K562 (cell line): ENCODE measurements around the gene SAP130. TPM values are rescaled to one million over a fixed set of nuclear protein-coding genes. Genes with fewer than 3 reads are reported as not detected.

Experiments used
- ATAC-seq: fragments of 200-7000 bp; cut with Tn5 transposase; 3 replicates; pipeline ENCODE4 v1.9.1; 2020; ENCODE audit warnings: moderate library complexity
- BruUV-seq: library from RNA; stranded (reverse); fragments of 400-500 nt; replicated peaks from 2 replicates; lab custom pipeline; 2021; lab: Mats Ljungman, UMichigan
- CTCF ChIA-PET: fragments of 300-600 bp; formaldehyde crosslinking; extraction: SDS; loops from one replicate; lab custom pipeline; 2021; ENCODE audit warnings: low intra/inter-chr PET ratio; lab: Yijun Ruan, JAX
- POLR2A ChIA-PET: fragments of 300-600, 350-650 bp; sonication (Branson Sonifier 250); formaldehyde crosslinking; extraction: SDS; loops from one replicate; lab custom pipeline; 2021; ENCODE audit warnings: antibody characterized with exemption, inconsistent platforms; lab: Yijun Ruan, JAX
- DNase-seq, 4 experiments: peaks; one replicate each; pipeline versions ENCODE4 v3.0.0 to v3.0.0-alpha.2; 2011 to 2018; ENCODE audit warnings: low spot score in 3 of 4, mixed read lengths in 3 of 4; ENCODE audit errors: extremely low read depth in 1 of 4
- FAIRE-seq: peaks from 2 replicates; lab custom pipeline; 2011; peaks lifted over from hg19 to GRCh38; lab: Jason Lieb, UNC
- H2AFZ ChIP-seq: 2 replicates; pipeline ENCODE4 v1.6.0; 2011; ENCODE audit warnings: low read depth, low read length, control low read depth, inconsistent platforms
- H3K27ac ChIP-seq: fragments of 200-600 bp; 3 replicates; pipeline ENCODE4 v1.8.0; 2011; ENCODE audit warnings: low read depth, mild to moderate bottlenecking, control low read depth, inconsistent platforms, low read length, moderate library complexity, mixed read lengths; ENCODE audit errors: extremely low read depth
- H3K27me3 ChIP-seq, 2 experiments: fragments of 300-600 bp in 1 of 2; 2 replicates in 1 of 2; 3 replicates in 1 of 2; pipeline versions ENCODE4 v1.6.0 to v1.8.0; 2011; ENCODE audit warnings: inconsistent platforms in 2 of 2, low read length in 2 of 2, mild to moderate bottlenecking in 1 of 2, mixed read lengths in 1 of 2, moderate library complexity in 1 of 2; ENCODE audit not compliant: control insufficient read depth in 2 of 2, insufficient read depth in 2 of 2
- H3K36me3 ChIP-seq: fragments of 300-600 bp; 3 replicates; pipeline ENCODE4 v1.8.0; 2011; ENCODE audit warnings: mild to moderate bottlenecking, low read length, inconsistent platforms; ENCODE audit not compliant: control insufficient read depth, insufficient read depth
- H3K4me1 ChIP-seq, 2 experiments: fragments of 200-600 bp in 1 of 2; replicated peaks in 1 of 2; 2 replicates in 1 of 2; 3 replicates in 1 of 2; pipeline versions ENCODE4 v1.5.1 to v1.8.0; 2011; ENCODE audit warnings: inconsistent platforms in 2 of 2, low read length in 2 of 2, mild to moderate bottlenecking in 1 of 2, mixed read lengths in 1 of 2, moderate library complexity in 1 of 2; ENCODE audit not compliant: control insufficient read depth in 2 of 2, insufficient read depth in 2 of 2
- H3K4me2 ChIP-seq: 2 replicates; pipeline ENCODE4 v1.6.1; 2011; ENCODE audit warnings: low read length, control low read depth, inconsistent platforms, mixed read lengths; ENCODE audit not compliant: insufficient read depth
- H3K4me3 ChIP-seq: fragments of 200-600 bp; sonication (generic), shearing (Covaris generic); 2 replicates; pipeline ENCODE4 v1.5.1; 2016; ENCODE audit warnings: control low read depth, inconsistent platforms
- H3K79me2 ChIP-seq: fragments of 200-600 bp; 3 replicates; pipeline ENCODE4 v1.8.0; 2011; ENCODE audit warnings: low read length, inconsistent platforms; ENCODE audit not compliant: control insufficient read depth, insufficient read depth
- H3K9ac ChIP-seq, 2 experiments: 2 replicates each; pipeline versions ENCODE4 v1.6.0 to v1.6.1; 2011; ENCODE audit warnings: low read depth in 2 of 2, low read length in 2 of 2, control low read depth in 1 of 2, inconsistent platforms in 1 of 2, mild to moderate bottlenecking in 1 of 2, mixed read lengths in 1 of 2; ENCODE audit not compliant: insufficient read depth in 1 of 2
- H3K9me1 ChIP-seq: one replicate; pipeline ENCODE4 v1.6.0; 2011; ENCODE audit warnings: inconsistent platforms, mild to moderate bottlenecking, low read length, moderate library complexity; ENCODE audit not compliant: control insufficient read depth, insufficient read depth
- H3K9me3 ChIP-seq: replicated peaks from 2 replicates; pipeline ENCODE4 v1.5.1; 2011; ENCODE audit warnings: low read depth, low read length, inconsistent platforms; ENCODE audit not compliant: control insufficient read depth, insufficient read depth
- H4K20me1 ChIP-seq: replicated peaks from 2 replicates; pipeline ENCODE4 v1.6.1; 2011; ENCODE audit warnings: low read length, inconsistent platforms, mixed read lengths; ENCODE audit not compliant: control insufficient read depth, insufficient read depth
- BCOR ChIP-seq: fragments of 450-650 bp; IDR thresholded peaks from 2 replicates; pipeline ENCODE4 v1.6.1; 2016
- CTCF ChIP-seq, 3 experiments: IDR thresholded peaks in 2 of 3; conservative IDR thresholded peaks in 1 of 3; 2 replicates each; pipeline ENCODE4 v1.5.1; 2011 to 2012; ENCODE audit warnings: low read length in 3 of 3, mild to moderate bottlenecking in 3 of 3, control low read depth in 2 of 3, improper control_type of control experiment in 1 of 3, inconsistent platforms in 1 of 3, low read depth in 1 of 3, mixed read lengths in 1 of 3, moderate library complexity in 1 of 3; ENCODE audit not compliant: insufficient read depth in 2 of 3
- ETS2 ChIP-seq: IDR thresholded peaks from 2 replicates; pipeline ENCODE4 v1.6.1; 2016; ENCODE audit warnings: borderline replicate concordance, missing genetic modification characterization, mild to moderate bottlenecking, moderate library complexity, missing compliant biosample characterization; ENCODE audit not compliant: poor library complexity, severe bottlenecking
- NCOR1 ChIP-seq: fragments of 450-650 bp; IDR thresholded peaks from 2 replicates; pipeline ENCODE4 v1.6.1; 2016; ENCODE audit warnings: mild to moderate bottlenecking, moderate library complexity
- ZNF121 ChIP-seq: sonication (generic); formaldehyde crosslinking; conservative IDR thresholded peaks from 2 replicates; pipeline ENCODE4 v1.8.0; 2022; ENCODE audit warnings: missing genetic modification reagents
- ZNF253 ChIP-seq: fragments of 250-450 bp; sonication (Bioruptor Pico); conservative IDR thresholded peaks from 2 replicates; pipeline ENCODE4 v1.6.1; 2021; ENCODE audit warnings: mild to moderate bottlenecking
- ZNF436 ChIP-seq: fragments of 250-450, 450-650 bp; sonication (Bioruptor Pico); formaldehyde crosslinking; IDR thresholded peaks from 2 replicates; pipeline ENCODE4 v1.7.0; 2020; ENCODE audit warnings: mild to moderate bottlenecking
- ZNF639 ChIP-seq, 2 experiments: fragments of 200-800 bp in 1 of 2; sonication (Bioruptor generic) in 1 of 2; sonication (generic) in 1 of 2; formaldehyde crosslinking in 1 of 2; IDR thresholded peaks in 1 of 2; conservative IDR thresholded peaks in 1 of 2; 2 replicates each; pipeline versions ENCODE4 v1.5.0 to v1.6.1; 2016 to 2020; ENCODE audit warnings: missing compliant biosample characterization in 1 of 2, missing genetic modification characterization in 1 of 2, missing genetic modification reagents in 1 of 2
- ZNF766 ChIP-seq: fragments of 200-800 bp; sonication (Bioruptor generic); conservative IDR thresholded peaks from 2 replicates; pipeline ENCODE4 v1.6.1; 2016; ENCODE audit warnings: missing genetic modification characterization, missing compliant biosample characterization
- WGBS: fragments of 100-300 bp; shearing (Covaris generic); methylation state at CpG from one replicate; pipeline ENCODE4 v1.1.6; 2016; ENCODE audit warnings: low coverage, mixed read lengths; ENCODE audit not compliant: insufficient coverage; ENCODE audit errors: missing lambda C conversion rate; 5-methylcytosine and 5-hydroxymethylcytosine counted together
- in situ Hi-C: fragments of 300-500 bp; cut with MboI; formaldehyde crosslinking; loops from 4 replicates; pipeline ENCODE4 v1.15.0; 2018; ENCODE audit warnings: inconsistent platforms, mixed read lengths
- intact Hi-C: fragments of 100-400 bp; cut with micrococcal nuclease; formaldehyde crosslinking; loops from 2 replicates; pipeline ENCODE4 v1.14.2; 2022
- polyA plus RNA-seq, 8 experiments: library from polyadenylated mRNA; depleted of rRNA in 4 of 8; stranded (reverse) in 5 of 8; unstranded in 3 of 8; fragments of >200 nt; fragmentation: Nextera tagmentation in 2 of 8; fragmentation: Illumina TruSeq in 1 of 8; extraction: Ambion mirVana in 2 of 8; extraction: Trizol in 1 of 8; gene quantifications; 2 replicates each; pipeline versions ENCODE4 v1.2.1 to v1.2.3, GENCODE V29; 2011 to 2014; ENCODE audit warnings: inconsistent platforms in 1 of 8, missing spikeins in 1 of 8
- total RNA-seq, 7 experiments: library from RNA; depleted of rRNA in 6 of 7; stranded (reverse); fragments of >200 nt in 6 of 7; fragmentation: Illumina TruSeq in 2 of 7; extraction: Trizol in 2 of 7; gene quantifications; 2 replicates each; pipeline versions ENCODE4 v1.2.1 to v1.2.3, GENCODE V29; 2011 to 2021; ENCODE audit warnings: low replicate concordance in 1 of 7

SAP130 gene
- total and polyA plus RNA-seq, 9 of the 15 experiments (the other 6 are each of a cell fraction or from before 2014, with no cell fraction given): 4.5 to 33.4 (median 7.4) TPM

- WGBS: 50% methylated on average over 6 of the region's 7 CpGs
- in situ Hi-C loops: no loop called here
- Histone ChIP-seq H3K9me3 (no peaks in the 10 kb centered on the region), H3K79me2 (no peaks in the 10 kb centered on the region), H3K27ac (no peak overlapping the region), H3K9ac (no peak overlapping the region), H4K20me1 (no peaks in the 10 kb centered on the region), H3K9me1 (no peaks in the 10 kb centered on the region), H3K4me1 (no peaks in the 10 kb centered on the region)
- ATAC-seq (peak; percentile 87), DNase-seq (peak in 2 of 4 experiments; percentile 46 to 49)
- ChIA-PET POLR2A (no interaction called here), CTCF (no interaction called here)
- TF ChIP-seq ZNF639 (CRISPR knock-in tag; conservative IDR thresholded peaks at IDR 0.05 in 1 of 2, IDR thresholded peaks at IDR 0.05 in 1 of 2): no peak
- peak; percentile 70 for TF ChIP-seq ZNF121
- TF ChIP-seq, all 486 proteins: peak for 1
- Histone ChIP-seq H3K4me2 (no peak overlapping the region), H3K27me3 (no peaks in the 10 kb centered on the region), H3K4me3 (no peak overlapping the region), H2AFZ (no peak overlapping the region), H3K36me3 (no peaks in the 10 kb centered on the region)
- intact Hi-C loops: no loop called here
- no TSS peak for BruUV-seq
- FAIRE-seq: no peak
Observed at GRCh38 chr2:128076461-128077106, 48.7 kb upstream of the SAP130 start.

- no peaks in the 10 kb centered on the region; a peak in 1 of 5 replicates for H3K4me1 ChIP-seq
- in situ Hi-C loops (loop anchor here (5.0 kb wide), 1 partner anchor 84 kb away; no protein-coding TSS in a partner anchor), intact Hi-C loops (no loop called here)
- no peak overlapping the region for H3K9ac ChIP-seq
- POLR2A ChIA-PET: no interaction called here
- FAIRE-seq (no peak), ATAC-seq (no peak), DNase-seq (no peak)
- H3K27ac ChIP-seq: no peak overlapping the region
- no peaks in the 10 kb centered on the region for H3K36me3 ChIP-seq
- H3K9me3 ChIP-seq: no peaks in the 10 kb centered on the region
- no peak for TF ChIP-seq ZNF436 (CRISPR knock-in tag)
- no peak for TF ChIP-seq ZNF253 (CRISPR knock-in tag)
- no peak for TF ChIP-seq NCOR1
- no peak for TF ChIP-seq ETS2 (tag)
- no peak for TF ChIP-seq BCOR
- no peak for TF ChIP-seq ZNF766 (CRISPR knock-in tag)
- TF ChIP-seq CTCF (IDR thresholded peaks at IDR 0.05 in 2 of 3, conservative IDR thresholded peaks at IDR 0.05 in 1 of 3; ENCODE audit: insufficient read depth in 2 of 3, low read depth in 1 of 3, low read length in 3 of 3): no peak
- H3K4me3 ChIP-seq: no peak overlapping the region
- H2AFZ ChIP-seq: no peak overlapping the region
- no peaks in the 10 kb centered on the region for H4K20me1 ChIP-seq
- no peak overlapping the region for H3K4me2 ChIP-seq
- no TSS peak for BruUV-seq
- H3K27me3 ChIP-seq: no peaks in the 10 kb centered on the region
- CTCF ChIA-PET: no interaction called here
- no peaks in the 10 kb centered on the region for H3K9me1 ChIP-seq
- 11% methylated on average over 3 of the region's 3 CpGs for WGBS
- H3K79me2 ChIP-seq: no peaks in the 10 kb centered on the region
Observed at GRCh38 chr2:128073278-128073677, 45.4 kb upstream of the SAP130 start.
